ENCODE measurements around the gene KMT2E. TPM values are rescaled to one million over a fixed set of nuclear protein-coding genes. Genes with fewer than 3 reads are reported as not detected.

The KMT2E gene
- total and polyA plus RNA-seq, 2 experiments from 2014 or later: 30.7 to 63.5 TPM

- H3K4me2 ChIP-seq (ENCODE audit: unreplicated experiment): no peak overlapping the region
- H3K27ac ChIP-seq: no peak overlapping the region
- H4K20me1 ChIP-seq (ENCODE audit: insufficient read depth): no peaks in the 10 kb centered on the region
- H3K4me1 ChIP-seq (ENCODE audit: insufficient read depth): no peaks in the 10 kb centered on the region
- no peak overlapping the region for H2AFZ ChIP-seq
- no peaks in the 10 kb centered on the region for H3K9me2 ChIP-seq (ENCODE audit: insufficient read depth)
- in situ Hi-C loops (cut with MboI): no loop called here
- 94 to 98% methylated on average over 5 of the region's 5 CpGs for WGBS, 2 experiments (ENCODE audit: low coverage in 1 of 2, low lambda C conversion rate in 2 of 2, missing lambda C conversion rate in 2 of 2)
- no peaks in the 10 kb centered on the region for H3K9me3 ChIP-seq (ENCODE audit: low read depth)
- H3K9ac ChIP-seq: no peak overlapping the region
- no peak overlapping the region for H3K4me3 ChIP-seq
- DNase-seq: no peak
- H3F3A ChIP-seq (ENCODE audit: insufficient read depth): peaks cover 16% of the 10 kb centered on the region; the same call in 1 of the 2 replicates
- H3K36me3 ChIP-seq (ENCODE audit: low read depth): peaks cover 72% of the 10 kb centered on the region
- no peaks in the 10 kb centered on the region for H3K27me3 ChIP-seq (replicated peaks; ENCODE audit: insufficient read depth)
- TF ChIP-seq EZH2 (IDR thresholded peaks at IDR 0.05; ENCODE audit: insufficient read depth, poor library complexity, severe bottlenecking): no peak
- TF ChIP-seq EZH2phosphoT487 (IDR thresholded peaks at IDR 0.05; ENCODE audit: insufficient read depth, low read depth): no peak
- peaks cover 97% of the 10 kb centered on the region for H3K79me2 ChIP-seq (ENCODE audit: insufficient read depth)
Observed at GRCh38 chr7:105067691-105068090, 53.7 kb downstream of the KMT2E start.

GRCh38 chr7:105068886-105069285, 54.9 kb downstream of the KMT2E start:
- WGBS, 2 experiments (ENCODE audit: low coverage in 1 of 2, low lambda C conversion rate in 2 of 2, missing lambda C conversion rate in 2 of 2): 96 to 100% methylated on average over 1 of the region's 1 CpG
- in situ Hi-C loops (cut with MboI): no loop called here

GRCh38 chr7:105073143-105073542, 59.1 kb downstream of the KMT2E start:
- no peaks in the 10 kb centered on the region for H4K20me1 ChIP-seq (ENCODE audit: insufficient read depth)
- H3K27me3 ChIP-seq (replicated peaks; ENCODE audit: insufficient read depth): no peaks in the 10 kb centered on the region
- no peak overlapping the region for H3K4me3 ChIP-seq
- H2AFZ ChIP-seq: no peak overlapping the region
- 100% methylated on average over 1 of the region's 1 CpG for WGBS, 2 experiments (ENCODE audit: low coverage in 1 of 2, low lambda C conversion rate in 2 of 2, missing lambda C conversion rate in 2 of 2)
- TF ChIP-seq EZH2phosphoT487 (IDR thresholded peaks at IDR 0.05; ENCODE audit: insufficient read depth, low read depth): no peak
- TF ChIP-seq EZH2 (IDR thresholded peaks at IDR 0.05; ENCODE audit: insufficient read depth, poor library complexity, severe bottlenecking): no peak
- no peak for DNase-seq
- peaks cover 94% of the 10 kb centered on the region for H3K79me2 ChIP-seq (ENCODE audit: insufficient read depth)
- no peak overlapping the region for H3K27ac ChIP-seq
- H3K9ac ChIP-seq: no peak overlapping the region
- peaks cover 75% of the 10 kb centered on the region for H3K36me3 ChIP-seq (ENCODE audit: low read depth)
- peaks cover 30% of the 10 kb centered on the region; the same call in 1 of the 2 replicates for H3F3A ChIP-seq (ENCODE audit: insufficient read depth)
- H3K9me3 ChIP-seq (ENCODE audit: low read depth): no peaks in the 10 kb centered on the region
- H3K9me2 ChIP-seq (ENCODE audit: insufficient read depth): no peaks in the 10 kb centered on the region
- H3K4me2 ChIP-seq (ENCODE audit: unreplicated experiment): no peak overlapping the region
- no peaks in the 10 kb centered on the region for H3K4me1 ChIP-seq (ENCODE audit: insufficient read depth)
- in situ Hi-C loops (cut with MboI): no loop called here

More at GRCh38 chr7:105068886-105069285, 54.9 kb downstream of the KMT2E start:
- Histone ChIP-seq H3K27me3 (replicated peaks; ENCODE audit: insufficient read depth) (no peaks in the 10 kb centered on the region), H3K4me1 (ENCODE audit: insufficient read depth) (no peaks in the 10 kb centered on the region), H3K4me3 (no peak overlapping the region), H3K9ac (no peak overlapping the region), H4K20me1 (ENCODE audit: insufficient read depth) (no peaks in the 10 kb centered on the region), H3K27ac (no peak overlapping the region), H2AFZ (no peak overlapping the region), H3K36me3 (ENCODE audit: low read depth) (peaks cover 69% of the 10 kb centered on the region), H3K79me2 (ENCODE audit: insufficient read depth) (peaks cover 97% of the 10 kb centered on the region), H3K9me3 (ENCODE audit: low read depth) (no peaks in the 10 kb centered on the region), H3K9me2 (ENCODE audit: insufficient read depth) (no peaks in the 10 kb centered on the region), H3F3A (ENCODE audit: insufficient read depth) (peaks cover 9% of the 10 kb centered on the region; the same call in 1 of the 2 replicates), H3K4me2 (ENCODE audit: unreplicated experiment) (no peak overlapping the region)
- no peak for TF ChIP-seq EZH2phosphoT487 (IDR thresholded peaks at IDR 0.05; ENCODE audit: insufficient read depth, low read depth)
- no peak for DNase-seq

DNA sequence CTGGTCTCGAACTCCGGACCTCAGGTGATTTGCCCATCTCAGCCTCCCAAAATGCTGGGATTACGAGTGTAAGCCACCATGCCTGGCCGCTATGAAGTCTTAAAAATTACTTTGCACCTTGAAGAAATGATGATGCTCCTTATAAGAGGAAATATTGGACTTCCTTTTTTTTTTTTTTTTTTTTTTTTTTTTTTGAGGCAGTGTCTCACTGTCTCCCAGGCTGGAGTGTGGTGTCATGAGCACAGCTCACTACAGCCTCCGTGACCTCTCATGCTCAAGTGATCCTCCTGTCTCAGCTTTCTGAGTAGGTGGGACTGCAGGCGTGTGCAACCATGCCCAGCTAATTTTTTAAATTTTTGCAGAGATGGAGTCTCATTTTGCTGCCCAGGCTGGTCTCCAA, 65.3 kb downstream of the KMT2E start:
- peaks cover 77% of the 10 kb centered on the region for H3K79me2 ChIP-seq (ENCODE audit: insufficient read depth)
- no peaks in the 10 kb centered on the region for H4K20me1 ChIP-seq (ENCODE audit: insufficient read depth)
- no peak overlapping the region for H3K4me3 ChIP-seq
- WGBS, 2 experiments (ENCODE audit: low coverage in 1 of 2, low lambda C conversion rate in 2 of 2, missing lambda C conversion rate in 2 of 2): 96 to 97% methylated on average over 6 of the region's 6 CpGs
- TF ChIP-seq EZH2 (IDR thresholded peaks at IDR 0.05; ENCODE audit: insufficient read depth, poor library complexity, severe bottlenecking): no peak
- TF ChIP-seq EZH2phosphoT487 (IDR thresholded peaks at IDR 0.05; ENCODE audit: insufficient read depth, low read depth): no peak
- H3K4me2 ChIP-seq (ENCODE audit: unreplicated experiment): no peak overlapping the region
- H3K9me3 ChIP-seq (ENCODE audit: low read depth): no peaks in the 10 kb centered on the region
- DNase-seq: no peak
- H3K36me3 ChIP-seq (ENCODE audit: low read depth): peaks cover 77% of the 10 kb centered on the region
- peaks cover 49% of the 10 kb centered on the region for H3F3A ChIP-seq (ENCODE audit: insufficient read depth)
- no peaks in the 10 kb centered on the region for H3K9me2 ChIP-seq (ENCODE audit: insufficient read depth)
- H2AFZ ChIP-seq: no peak overlapping the region
- in situ Hi-C loops (cut with MboI): no loop called here
- no peaks in the 10 kb centered on the region for H3K4me1 ChIP-seq (ENCODE audit: insufficient read depth)
- no peaks in the 10 kb centered on the region for H3K27me3 ChIP-seq (replicated peaks; ENCODE audit: insufficient read depth)
- no peak overlapping the region for H3K9ac ChIP-seq
- H3K27ac ChIP-seq: no peak overlapping the region

DNA sequence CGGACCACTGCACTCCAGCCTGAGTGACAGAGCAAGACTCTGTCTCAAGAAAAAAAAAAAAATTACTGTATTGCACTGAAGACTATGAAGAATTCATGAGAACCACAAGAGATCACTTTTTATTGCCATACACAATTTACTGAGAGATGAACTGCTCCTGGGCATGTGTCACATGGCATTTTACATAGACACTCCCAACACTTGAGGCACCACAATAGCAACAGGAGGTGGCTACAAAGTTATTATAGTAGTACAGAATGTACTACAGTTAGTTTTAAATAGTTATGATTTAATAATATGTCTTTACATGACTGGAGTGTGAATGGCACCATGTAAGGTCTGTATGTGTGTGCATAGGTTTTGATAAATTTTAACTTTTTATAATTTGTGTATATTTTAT, 70.6 kb downstream of the KMT2E start:
- no peak overlapping the region for H3K4me3 ChIP-seq
- in situ Hi-C loops (cut with MboI): no loop called here
- no peak overlapping the region for H3K9ac ChIP-seq
- peaks cover 32% of the 10 kb centered on the region for H3F3A ChIP-seq (ENCODE audit: insufficient read depth)
- 91 to 100% methylated on average over 1 of the region's 1 CpG for WGBS, 2 experiments (ENCODE audit: low coverage in 1 of 2, low lambda C conversion rate in 2 of 2, missing lambda C conversion rate in 2 of 2)
- H3K36me3 ChIP-seq (ENCODE audit: low read depth): peaks cover 63% of the 10 kb centered on the region
- no peak for TF ChIP-seq EZH2 (IDR thresholded peaks at IDR 0.05; ENCODE audit: insufficient read depth, poor library complexity, severe bottlenecking)
- TF ChIP-seq EZH2phosphoT487 (IDR thresholded peaks at IDR 0.05; ENCODE audit: insufficient read depth, low read depth): no peak
- no peaks in the 10 kb centered on the region for H3K9me3 ChIP-seq (ENCODE audit: low read depth)
- H3K4me2 ChIP-seq (ENCODE audit: unreplicated experiment): no peak overlapping the region
- no peaks in the 10 kb centered on the region for H3K4me1 ChIP-seq (ENCODE audit: insufficient read depth)
- no peak overlapping the region for H3K27ac ChIP-seq
- H4K20me1 ChIP-seq (ENCODE audit: insufficient read depth): no peaks in the 10 kb centered on the region
- no peak for DNase-seq
- no peak overlapping the region for H2AFZ ChIP-seq
- peaks cover 78% of the 10 kb centered on the region for H3K79me2 ChIP-seq (ENCODE audit: insufficient read depth)
- H3K27me3 ChIP-seq (replicated peaks; ENCODE audit: insufficient read depth): no peaks in the 10 kb centered on the region
- H3K9me2 ChIP-seq (ENCODE audit: insufficient read depth): no peaks in the 10 kb centered on the region

Data from GM23248 (cell line).